ENCODE data around the gene INPP5K. TPM values are rescaled to one million over a fixed set of nuclear protein-coding genes. Genes with fewer than 3 reads are reported as not detected.
"Not testable (repeated sequence)": the region's sequence is repeated elsewhere in the genome, so short reads cannot be mapped to it uniquely, and the experiment has no call there.

INPP5K gene
- total RNA-seq, 1 donor from 2014 or later = 47.4 TPM

- intact Hi-C loops (cut with micrococcal nuclease) = no loop called here
Measured at GRCh38 chr17:1470071-1470754, 46.2 kb downstream of the INPP5K start.

- intact Hi-C loops (cut with micrococcal nuclease) = no loop called here
Measured at GRCh38 chr17:1469231-1469852, 47.1 kb downstream of the INPP5K start.

- intact Hi-C loops (cut with micrococcal nuclease) = no loop called here
Measured at GRCh38 chr17:1467898-1468492, 48.4 kb downstream of the INPP5K start.

GRCh38 chr17:1467258-1467657 is 49.2 kb downstream of the INPP5K start:
- intact Hi-C loops (cut with micrococcal nuclease) = no loop called here

- intact Hi-C loops (cut with micrococcal nuclease) = no loop called here
Measured at GRCh38 chr17:1464186-1464585, 52.2 kb downstream of the INPP5K start.

GRCh38 chr17:1462164-1463112 is 54.0 kb downstream of the INPP5K start:
- intact Hi-C loops (cut with micrococcal nuclease) = loop anchor here (1.0 kb wide), 1 partner anchor 26 kb away; no protein-coding TSS in a partner anchor

- intact Hi-C loops (cut with micrococcal nuclease) = no loop called here
Measured at GRCh38 chr17:1461198-1461944, 55.0 kb downstream of the INPP5K start.

GRCh38 chr17:1460233-1460632 is 56.2 kb downstream of the INPP5K start:
- intact Hi-C loops (cut with micrococcal nuclease) = no loop called here

GRCh38 chr17:1455797-1456599 is 60.4 kb downstream of the INPP5K start, which contains the start of gene CRK:
Gene CRK (minus strand): TSS chr17:1456232. CDS start chr17:1456117, 115 bp downstream.
- intact Hi-C loops (cut with micrococcal nuclease) = loop anchor here (1.0 to 2.0 kb wide), 6 partner anchors 32 to 261 kb away; partner anchors contain the start of genes INPP5K, SLC43A2 and YWHAE

- intact Hi-C loops (cut with micrococcal nuclease) = no loop called here
Measured at GRCh38 chr17:1455291-1455796, 61.1 kb downstream of the INPP5K start.

- intact Hi-C loops (cut with micrococcal nuclease) = no loop called here
Measured at GRCh38 chr17:1454541-1454940, 61.9 kb downstream of the INPP5K start.

GRCh38 chr17:1453694-1454093 is 62.7 kb downstream of the INPP5K start:
- intact Hi-C loops (cut with micrococcal nuclease) = not testable (repeated sequence)

- intact Hi-C loops (cut with micrococcal nuclease) = no loop called here
Measured at GRCh38 chr17:1452836-1453235, 63.6 kb downstream of the INPP5K start.

GRCh38 chr17:1450261-1450660 is 66.2 kb downstream of the INPP5K start:
- intact Hi-C loops (cut with micrococcal nuclease) = not testable (repeated sequence)

GRCh38 chr17:1449412-1449967 is 66.9 kb downstream of the INPP5K start:
- intact Hi-C loops (cut with micrococcal nuclease) = no loop called here

GRCh38 chr17:1447052-1447451 is 69.4 kb downstream of the INPP5K start:
- intact Hi-C loops (cut with micrococcal nuclease) = no loop called here

- intact Hi-C loops (cut with micrococcal nuclease) = no loop called here
Measured at GRCh38 chr17:1446201-1446600, 70.2 kb downstream of the INPP5K start.

- intact Hi-C loops (cut with micrococcal nuclease) = not testable (repeated sequence)
Measured at GRCh38 chr17:1445695-1446094, 70.7 kb downstream of the INPP5K start.
